ENCODE data around the gene ZBTB2.
A peak's percentile ranks its signal among the peaks of the same experiment; 100 is the strongest.
"Not testable (repeated sequence)": the region's sequence is repeated elsewhere in the genome, so short reads cannot be mapped to it uniquely, and the experiment has no call there.

The ZBTB2 gene

GRCh38 chr6:151335930-151336329, 55.4 kb downstream of the ZBTB2 start:
- FAIRE-seq = no peak
- no peak for DNase-seq (ENCODE audit: low spot score)

- FAIRE-seq (no peak), DNase-seq (ENCODE audit: low spot score) (no peak)
Measured at GRCh38 chr6:151330130-151330696, 61.1 kb downstream of the ZBTB2 start.

- FAIRE-seq = no peak
Measured at GRCh38 chr6:151327101-151327500, 64.3 kb downstream of the ZBTB2 start.

GRCh38 chr6:151326116-151326825, 65.1 kb downstream of the ZBTB2 start:
- FAIRE-seq = no peak
- DNase-seq (ENCODE audit: low spot score) = no peak

More at GRCh38 chr6:151327101-151327500, 64.3 kb downstream of the ZBTB2 start:
- no peak for DNase-seq (ENCODE audit: low spot score)

- FAIRE-seq (no peak), DNase-seq (ENCODE audit: low spot score) (peak; percentile 21)
Measured at GRCh38 chr6:151325075-151326050, 66.0 kb downstream of the ZBTB2 start.

GRCh38 chr6:151324488-151324825, 66.9 kb downstream of the ZBTB2 start:
- DNase-seq (ENCODE audit: low spot score) = no peak
- FAIRE-seq = no peak

- FAIRE-seq = no peak
- peak; percentile 72 for DNase-seq (ENCODE audit: low spot score)
Measured at GRCh38 chr6:151323791-151324487, 67.4 kb downstream of the ZBTB2 start.

GRCh38 chr6:151322570-151322969, 68.8 kb downstream of the ZBTB2 start:
- FAIRE-seq (no peak), DNase-seq (ENCODE audit: low spot score) (no peak)

- no peak for FAIRE-seq
- DNase-seq (ENCODE audit: low spot score) = no peak
Measured at GRCh38 chr6:151321438-151321837, 69.9 kb downstream of the ZBTB2 start.

- DNase-seq (ENCODE audit: low spot score) (no peak), FAIRE-seq (no peak)
Measured at GRCh38 chr6:151320140-151320539, 71.2 kb downstream of the ZBTB2 start.

GRCh38 chr6:151317995-151318365, 73.4 kb downstream of the ZBTB2 start:
- no peak for DNase-seq (ENCODE audit: low spot score)
- FAIRE-seq = no peak

- FAIRE-seq (no peak), DNase-seq (ENCODE audit: low spot score) (peak; percentile 14)
Measured at GRCh38 chr6:151317103-151317994, 74.0 kb downstream of the ZBTB2 start.

GRCh38 chr6:151315661-151316060, 75.7 kb downstream of the ZBTB2 start:
- not testable (repeated sequence) for FAIRE-seq; DNase-seq (ENCODE audit: low spot score)

Measured in RCC 7860 (cell line).